OCI-LY7 (cell line): ENCODE results near the gene CUBN.

ENCODE experiments used
- CTCF ChIP-seq: fragments of 200-600 bp; sonication (generic); conservative IDR thresholded peaks from 2 replicates; pipeline ENCODE4 v1.5.1; 2014; ENCODE audit warnings: mild to moderate bottlenecking, antibody characterized with exemption, low read length, moderate library complexity, mixed read lengths
- EZH2phosphoT487 ChIP-seq: fragments of 200-600 bp; sonication (generic); IDR thresholded peaks from 2 replicates; pipeline ENCODE4 v1.6.1; 2018; ENCODE audit warnings: low read depth, borderline replicate concordance, mild to moderate bottlenecking, mixed run types, antibody characterized with exemption, low read length, moderate library complexity, mixed read lengths

DNA sequence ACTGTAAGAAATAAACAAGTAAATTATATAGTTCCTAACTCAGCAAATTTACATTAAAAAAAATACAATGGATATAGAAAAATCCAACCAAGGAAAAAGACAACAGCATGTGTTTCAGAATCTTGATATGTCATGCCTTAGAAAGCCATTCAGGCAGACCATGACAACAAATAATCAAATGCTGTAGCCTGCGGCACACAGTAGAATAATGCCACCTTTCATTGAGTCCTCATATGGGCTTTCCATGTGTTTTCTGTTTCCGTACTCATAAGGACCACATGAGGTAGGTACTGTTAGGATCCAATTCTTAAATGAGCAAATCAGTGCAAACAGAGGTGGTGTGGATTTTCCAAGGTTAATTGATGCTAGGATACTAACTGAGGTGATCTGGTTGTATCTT lies 138.6 kb downstream of the CUBN start:
- TF ChIP-seq CTCF (no peak), EZH2phosphoT487 (no peak)
